Endometrium (tissue), 2 donors: ENCODE results near the gene CHAC2.
A peak's percentile ranks its signal among the peaks of the same experiment; 100 is the strongest.
"Not testable (repeated sequence)": the region's sequence is repeated elsewhere in the genome, so short reads cannot be mapped to it uniquely, and the experiment has no call there.

Experiments used
- FAIRE-seq: peaks from 2 replicates; lab custom pipeline; 2012; peaks lifted over from hg19 to GRCh38; lab: Jason Lieb, UNC
- donor health status: control.
- donor health status: control.

CHAC2 gene

DNA sequence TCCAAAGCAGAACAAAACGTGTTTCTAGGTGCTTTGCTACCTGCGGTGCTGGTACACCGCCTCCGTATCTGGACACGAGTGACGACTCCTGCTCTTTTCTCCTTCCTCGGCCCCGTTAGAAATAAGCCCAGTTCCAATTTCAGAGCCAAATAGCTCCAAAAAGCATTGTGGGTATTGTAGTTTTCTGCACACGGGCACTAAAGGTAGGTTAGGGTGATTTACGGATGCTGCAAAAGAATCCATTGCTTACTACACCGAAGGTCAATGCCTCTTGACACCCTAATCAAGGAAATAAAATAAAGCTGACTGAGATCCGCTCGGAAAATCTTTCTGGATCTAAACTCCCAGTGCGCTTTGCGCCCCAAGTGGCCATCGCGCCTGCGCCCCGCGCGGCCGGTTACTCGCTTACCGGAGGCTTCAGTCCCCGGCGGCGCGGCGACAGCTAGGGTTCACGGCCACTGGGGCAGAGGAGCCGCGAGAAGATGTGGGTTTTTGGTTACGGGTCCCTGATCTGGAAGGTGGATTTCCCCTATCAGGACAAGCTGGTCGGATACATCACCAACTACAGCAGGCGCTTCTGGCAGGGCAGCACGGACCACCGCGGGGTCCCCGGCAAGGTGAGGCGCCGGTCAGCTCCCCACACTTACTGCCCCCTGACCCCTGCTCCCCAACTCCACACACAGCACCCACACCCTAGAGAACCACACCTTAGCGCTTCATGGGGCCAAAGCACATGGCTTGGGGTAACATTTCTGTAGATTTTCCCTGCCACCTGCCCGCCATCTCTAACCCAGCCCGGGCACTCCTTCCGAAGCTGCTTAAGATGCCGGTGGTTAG lies at the start of gene CHAC2:
TSS of gene CHAC2 (plus strand) at position 400 of the 837 bp plus-strand sequence. CDS start at position 483, 83 bp downstream.
- no peak for FAIRE-seq

DNA sequence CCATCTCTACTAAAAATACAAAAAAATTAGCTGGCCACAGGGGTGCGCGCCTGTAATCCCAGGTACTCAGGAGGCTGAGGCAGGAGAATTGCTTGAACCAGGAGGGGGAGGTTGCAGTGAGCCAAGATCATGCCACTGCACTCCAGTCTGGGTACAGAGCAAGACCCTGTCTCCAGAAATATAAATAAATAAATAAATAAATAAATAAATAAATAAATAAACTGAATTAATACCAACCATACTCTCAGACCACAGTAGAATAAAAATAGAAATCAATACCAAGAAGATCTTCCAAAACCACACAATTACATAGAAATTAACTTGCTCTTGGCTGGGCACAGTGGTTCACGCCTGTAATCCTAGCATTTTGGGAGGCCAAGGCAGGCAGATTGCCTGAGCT lies 46.7 kb upstream of the CHAC2 start:
- FAIRE-seq: not testable (repeated sequence)

DNA sequence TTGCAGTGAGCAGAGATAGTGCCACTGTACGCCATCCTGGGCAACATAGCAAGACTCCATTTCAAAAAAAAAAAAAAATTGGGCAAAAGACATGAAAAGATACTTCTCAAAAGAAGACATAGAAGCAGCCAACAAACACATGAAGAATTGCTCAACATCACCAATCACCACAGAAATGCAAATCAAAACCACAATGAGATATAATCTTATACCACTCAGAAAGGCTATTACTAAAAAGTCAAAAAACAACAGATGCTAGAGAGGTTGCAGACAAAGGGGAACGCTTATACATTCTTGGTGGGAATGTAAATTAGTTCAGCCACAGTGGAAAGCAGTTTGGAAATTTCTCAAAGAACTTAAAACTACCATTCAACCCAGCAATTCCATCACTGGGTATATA lies 43.1 kb upstream of the CHAC2 start:
- FAIRE-seq: no peak

DNA sequence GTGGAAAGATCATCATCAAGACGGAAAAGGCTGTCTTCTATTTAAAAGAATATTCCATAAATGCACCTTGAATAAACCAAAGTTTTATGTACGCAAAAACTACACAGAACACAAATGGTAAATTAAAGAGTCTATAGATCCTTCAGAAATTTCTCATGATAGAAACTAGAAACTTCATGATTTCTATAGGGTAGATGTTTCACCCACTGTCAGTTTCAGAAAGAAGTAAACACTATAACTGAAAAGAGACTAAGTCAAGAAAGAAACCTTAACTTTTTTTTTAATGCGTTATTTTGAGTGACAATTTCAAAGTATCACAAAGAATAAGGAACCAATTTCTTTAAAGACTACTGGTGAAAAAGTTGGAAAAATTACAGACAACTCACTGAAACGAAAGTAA lies 41.9 kb upstream of the CHAC2 start:
- FAIRE-seq: no peak

DNA sequence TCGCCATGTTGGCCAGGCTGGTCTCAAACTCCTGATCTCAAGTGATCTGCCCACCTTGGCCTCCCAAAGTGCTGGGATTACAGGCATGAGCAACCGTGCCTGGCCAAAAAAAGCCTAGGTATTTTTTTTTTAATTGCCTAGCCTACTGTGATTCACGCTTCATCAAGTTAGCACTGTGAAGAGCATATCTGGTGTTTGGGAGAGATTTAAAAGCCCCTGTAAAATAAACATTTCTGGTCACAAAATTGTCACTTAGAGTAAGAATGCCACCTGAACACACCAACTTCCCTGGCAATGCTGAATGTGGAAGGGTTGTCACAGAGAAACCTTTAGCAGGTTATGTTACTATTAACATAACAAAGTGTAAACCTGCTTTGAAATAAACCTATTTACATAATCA lies 39.7 kb upstream of the CHAC2 start:
- FAIRE-seq: no peak

DNA sequence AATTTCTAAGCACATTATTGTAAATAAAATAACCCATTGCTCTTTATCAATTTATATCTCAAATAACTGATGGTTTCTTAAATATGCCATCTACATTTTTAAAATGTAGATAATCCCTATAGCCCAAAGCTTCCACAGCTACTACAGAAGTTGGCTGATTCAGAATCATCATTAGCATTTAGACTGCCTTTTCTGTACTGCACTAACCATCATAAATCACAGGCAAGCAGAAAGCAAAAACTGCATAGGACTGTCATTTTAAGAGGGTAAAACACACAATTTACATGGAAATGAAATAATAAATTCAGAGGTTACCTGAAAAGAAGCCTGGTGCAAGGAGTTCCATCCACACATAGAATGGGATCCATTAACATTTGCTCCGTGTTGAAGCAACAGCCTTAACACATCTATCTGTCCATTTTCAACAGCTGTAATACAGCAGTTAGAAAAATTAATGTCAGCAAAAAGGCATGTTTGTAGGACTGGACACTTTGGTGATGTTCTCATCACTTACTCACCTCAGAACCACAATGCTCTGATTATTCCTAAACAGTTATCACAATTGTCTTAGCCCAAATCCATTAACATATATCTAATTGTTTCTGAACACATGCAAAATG lies 38.4 kb upstream of the CHAC2 start:
- no peak for FAIRE-seq

DNA sequence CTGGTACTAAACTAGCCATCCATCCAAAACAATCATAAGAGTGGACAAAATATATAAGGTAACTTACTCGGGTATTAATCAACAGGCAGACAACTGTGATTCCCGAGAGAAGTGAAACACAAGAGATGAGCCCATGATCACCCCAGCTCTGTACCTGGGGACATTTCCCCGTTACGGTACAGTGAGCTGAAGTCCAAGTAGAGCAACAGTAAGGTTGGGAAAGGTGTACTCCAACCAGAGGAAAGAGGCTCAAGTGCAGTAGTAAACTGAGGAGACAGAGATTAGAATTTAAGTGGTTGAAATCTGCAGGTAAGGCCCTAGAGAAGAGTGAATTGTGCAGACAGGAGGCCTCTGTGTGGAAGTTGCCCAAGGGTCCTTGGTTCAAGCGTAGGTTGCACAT lies 30.5 kb upstream of the CHAC2 start:
- FAIRE-seq: no peak

DNA sequence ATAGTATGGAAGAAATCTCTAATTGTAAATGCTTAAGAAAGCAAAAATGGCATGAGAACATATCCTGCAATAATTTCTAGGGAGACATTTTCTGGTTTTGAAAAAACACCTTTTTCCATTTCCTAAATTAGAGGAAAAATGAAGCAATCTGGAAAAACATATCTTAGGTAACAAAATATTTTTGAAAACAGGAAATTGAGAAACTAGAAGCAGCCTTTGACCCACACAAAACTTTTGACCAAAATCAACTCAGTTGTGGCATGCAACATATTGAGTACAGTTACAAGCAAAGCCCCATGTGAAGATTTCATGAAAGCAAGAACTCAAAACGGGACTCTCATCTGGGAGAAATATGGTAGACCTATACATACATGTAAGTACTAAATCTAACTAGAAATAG lies 28.6 kb upstream of the CHAC2 start:
- no peak for FAIRE-seq

DNA sequence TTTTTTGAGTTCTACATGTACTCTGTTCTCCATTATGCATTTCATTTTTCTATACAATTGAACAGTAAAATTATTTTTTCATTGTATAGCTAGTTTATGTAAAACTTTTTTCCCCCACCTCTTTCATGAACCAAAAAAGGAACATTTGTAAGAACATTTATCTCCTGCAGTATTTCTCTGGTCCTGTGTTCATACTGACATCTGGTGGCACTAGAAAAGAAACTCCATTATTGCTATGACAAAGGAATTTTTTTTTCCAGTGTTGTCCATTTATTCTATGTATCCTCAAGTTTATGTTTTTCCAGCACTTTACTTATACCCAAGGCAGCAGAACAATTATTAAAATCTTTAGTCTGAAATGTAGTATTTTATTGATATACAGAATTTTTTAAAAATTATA lies 27.4 kb upstream of the CHAC2 start:
- peak; percentile 55 for FAIRE-seq

DNA sequence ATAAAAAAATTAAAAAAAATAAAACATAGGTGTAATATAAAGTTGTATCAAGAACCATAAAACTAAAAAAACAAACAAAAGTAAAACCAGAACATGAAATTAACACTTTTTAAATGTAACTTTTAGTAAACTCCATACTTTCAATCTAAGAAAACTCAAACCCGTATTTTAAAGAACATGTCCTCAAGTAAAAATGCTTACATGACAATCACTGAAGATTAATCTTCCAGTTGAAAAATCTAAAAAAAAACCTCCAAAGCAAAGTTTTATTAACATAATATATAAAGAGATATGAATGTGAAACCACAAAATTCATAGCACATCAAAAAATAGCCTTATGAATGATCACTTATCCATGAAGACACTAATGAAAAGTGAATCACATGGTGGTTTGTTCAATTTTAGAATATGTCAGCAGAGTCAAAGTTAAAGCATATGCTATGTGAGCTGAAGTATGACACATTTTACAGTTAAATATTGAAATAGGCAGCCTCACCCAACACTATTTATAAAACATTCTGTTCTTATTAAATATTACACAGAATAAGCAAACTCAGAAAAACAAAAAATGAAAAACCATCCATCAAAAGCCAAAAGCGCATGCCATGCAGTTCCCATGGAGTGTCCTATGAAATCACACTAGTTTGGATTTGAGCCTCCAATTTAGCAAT lies 23.1 kb upstream of the CHAC2 start:
- peak; percentile 60 for FAIRE-seq

DNA sequence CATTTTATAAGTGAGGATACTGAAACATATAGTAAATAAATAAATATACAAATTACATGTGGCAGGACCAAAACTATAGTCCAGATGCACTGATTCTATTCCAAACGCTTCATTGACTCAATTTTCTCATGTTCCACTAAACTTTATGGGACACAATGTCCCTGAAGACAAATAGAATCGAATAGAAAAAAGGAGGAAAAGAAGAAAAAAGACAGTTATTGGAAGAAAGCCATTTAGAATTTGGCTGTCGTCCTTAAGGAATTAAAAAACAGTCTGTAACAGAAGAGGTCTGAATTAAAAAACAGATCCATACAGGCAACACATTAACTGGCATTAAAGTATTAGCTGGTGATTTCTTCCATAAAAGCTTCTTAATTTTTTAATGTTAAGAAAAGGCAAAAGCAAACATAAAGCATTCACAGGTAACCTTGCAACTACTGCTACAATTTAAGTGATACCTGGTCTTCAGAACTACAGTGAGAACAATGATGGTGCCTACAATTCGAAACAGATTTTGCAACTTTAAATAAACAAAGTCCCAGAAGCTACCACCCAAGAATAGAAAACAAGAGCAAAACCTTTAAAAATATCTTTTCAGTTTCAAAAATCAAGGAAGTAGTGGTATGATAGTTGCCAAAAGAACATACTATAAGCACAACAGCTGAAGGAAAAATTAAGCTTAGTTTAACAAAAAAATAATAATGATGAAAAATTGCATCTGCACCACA lies 17.4 kb upstream of the CHAC2 start:
- FAIRE-seq: no peak

DNA sequence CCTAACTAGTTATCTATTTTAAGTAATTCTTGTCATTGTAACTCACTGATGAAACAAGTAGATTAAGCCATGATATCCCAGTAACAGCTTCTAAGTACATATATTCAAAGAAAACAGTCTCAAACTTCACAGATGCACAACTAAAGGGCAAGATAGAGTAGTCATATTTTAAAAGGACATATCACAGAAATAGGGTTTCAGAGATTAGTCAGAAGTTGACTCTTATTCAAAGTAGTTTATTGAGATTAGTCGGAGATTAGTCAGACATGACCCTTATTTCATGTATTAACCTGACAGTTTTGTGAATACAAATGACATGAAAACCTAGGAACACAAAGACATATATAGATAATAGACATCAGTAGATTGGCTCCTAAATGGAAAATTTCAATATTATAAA lies 15.9 kb upstream of the CHAC2 start:
- FAIRE-seq: no peak

DNA sequence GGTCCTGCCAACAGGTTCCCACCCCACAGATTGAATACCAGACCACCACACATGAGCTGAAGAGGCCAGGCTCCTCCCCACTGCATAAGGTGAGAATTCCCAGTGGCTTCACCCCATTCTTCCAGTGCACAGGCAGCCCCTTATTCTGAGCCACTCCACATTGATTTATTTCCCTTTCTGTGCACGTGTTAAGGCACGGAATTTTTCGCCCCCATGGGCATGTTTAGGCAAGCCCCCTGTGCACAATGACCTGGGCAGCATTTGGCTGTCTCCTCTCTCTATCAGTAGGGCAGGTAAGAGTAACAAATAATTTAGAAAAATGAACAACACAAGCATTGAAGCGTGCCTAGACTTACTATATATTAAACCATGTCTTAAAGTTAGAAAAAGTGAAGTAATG lies 15.2 kb upstream of the CHAC2 start:
- no peak for FAIRE-seq

DNA sequence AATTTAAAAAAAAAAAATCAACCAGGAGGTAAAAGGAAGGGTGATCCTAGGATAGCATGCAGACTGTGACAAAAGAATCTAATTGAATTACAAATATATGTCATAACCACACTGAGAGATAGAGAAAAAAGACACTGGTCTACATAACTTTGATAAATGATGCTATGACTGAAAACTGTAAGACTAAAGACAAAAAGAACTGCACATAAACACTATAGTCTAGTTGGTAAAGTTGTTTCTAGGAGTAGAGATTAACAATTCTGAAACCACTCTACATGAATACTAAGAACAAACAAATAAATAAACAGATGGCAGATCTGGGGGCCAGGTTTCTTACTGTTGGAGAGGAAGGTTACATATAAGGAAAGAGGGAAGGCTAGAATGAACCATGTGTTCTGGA lies 14.6 kb upstream of the CHAC2 start:
- FAIRE-seq: no peak

DNA sequence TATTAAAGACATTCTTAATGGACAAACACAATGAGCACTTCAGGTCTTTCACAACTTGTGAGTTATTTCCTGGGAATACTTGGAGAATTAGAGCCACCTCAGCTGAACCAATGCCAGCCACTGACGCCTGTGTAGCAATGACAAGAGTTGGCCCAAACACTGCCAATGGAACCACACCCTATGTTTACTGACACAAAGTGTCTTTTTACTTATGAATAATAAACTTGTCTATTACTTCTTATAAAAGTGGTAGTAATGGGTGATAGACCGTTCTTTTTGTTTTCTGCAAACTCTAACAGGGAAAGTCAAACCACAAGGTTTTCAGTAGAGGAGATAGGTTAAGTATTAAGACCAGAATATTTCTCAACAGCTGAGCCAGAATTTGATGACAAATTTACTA lies 12.5 kb upstream of the CHAC2 start:
- no peak for FAIRE-seq

DNA sequence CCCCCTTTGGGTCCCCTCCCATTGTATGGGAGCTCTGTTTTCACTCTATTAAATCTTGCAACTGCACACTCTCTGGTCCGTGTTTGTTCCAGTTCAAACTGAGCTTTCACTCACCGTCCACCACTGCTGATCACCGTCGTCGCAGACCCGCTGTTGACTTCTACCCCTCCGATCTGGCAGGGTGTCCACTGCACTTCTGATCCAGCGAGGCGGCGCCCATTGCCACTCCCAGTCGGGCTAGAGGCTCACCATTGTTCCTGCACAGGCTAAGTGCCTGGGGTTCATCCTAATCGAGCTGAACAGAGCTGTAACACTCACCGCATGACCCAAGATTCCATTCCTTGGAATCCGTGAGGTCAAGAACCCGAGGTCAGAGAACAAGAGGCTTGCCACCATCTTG lies 11.0 kb upstream of the CHAC2 start:
- FAIRE-seq: no peak

DNA sequence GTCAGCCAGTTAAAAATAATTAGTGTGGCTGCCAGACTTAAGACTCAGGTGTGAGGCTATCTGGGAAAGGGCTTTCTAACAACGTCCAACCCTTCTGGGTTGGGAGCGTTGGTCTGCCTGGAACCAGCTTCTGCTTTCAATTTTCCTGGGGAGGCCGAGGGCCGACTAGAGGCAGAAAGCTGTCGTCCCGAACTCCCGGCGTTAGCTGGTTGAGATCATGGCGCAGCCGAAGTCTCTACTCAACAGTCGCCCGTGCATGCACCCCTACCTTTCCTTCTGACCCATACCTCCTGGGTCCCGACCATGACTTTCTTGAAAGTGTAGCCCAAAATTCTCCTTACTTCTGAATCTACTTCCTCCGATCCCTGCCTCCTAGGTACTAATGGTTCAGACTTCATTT lies 10.4 kb upstream of the CHAC2 start:
- not testable (repeated sequence) for FAIRE-seq

DNA sequence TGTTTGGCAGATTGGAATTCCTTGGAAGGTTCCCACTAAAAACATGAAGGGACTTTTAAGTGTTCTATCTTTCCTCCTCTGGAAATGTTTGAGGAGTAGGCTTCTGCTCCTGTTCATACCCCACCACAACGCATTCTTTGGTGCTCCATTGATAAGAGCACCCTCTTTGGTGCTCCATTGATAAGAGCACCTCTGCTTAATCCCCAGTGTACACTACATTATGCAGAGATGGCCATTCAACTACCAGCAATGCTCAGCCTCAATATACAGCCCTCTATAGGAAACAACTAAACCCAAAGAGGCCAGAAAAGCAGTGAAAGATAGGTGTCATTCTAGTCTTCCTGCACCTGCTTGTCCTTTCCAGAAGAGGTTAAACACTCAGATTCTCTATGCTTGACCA lies 1.8 kb upstream of the CHAC2 start:
- no peak for FAIRE-seq

DNA sequence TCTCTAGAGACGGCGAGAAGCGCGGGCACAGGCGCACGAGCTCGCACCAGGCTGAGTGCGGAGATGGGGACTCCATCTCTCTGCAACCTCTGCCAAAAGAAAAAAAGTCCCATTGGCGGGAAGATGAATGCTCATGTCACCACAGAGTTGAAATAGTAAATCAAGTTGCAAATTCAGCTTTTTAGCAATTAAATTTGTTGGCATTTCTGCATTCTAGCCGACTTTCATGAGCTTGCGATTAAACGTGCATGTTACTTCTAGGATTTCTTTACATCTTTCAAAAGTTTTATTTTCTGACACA lies 588 bp downstream of the CHAC2 start:
- FAIRE-seq: no peak

DNA sequence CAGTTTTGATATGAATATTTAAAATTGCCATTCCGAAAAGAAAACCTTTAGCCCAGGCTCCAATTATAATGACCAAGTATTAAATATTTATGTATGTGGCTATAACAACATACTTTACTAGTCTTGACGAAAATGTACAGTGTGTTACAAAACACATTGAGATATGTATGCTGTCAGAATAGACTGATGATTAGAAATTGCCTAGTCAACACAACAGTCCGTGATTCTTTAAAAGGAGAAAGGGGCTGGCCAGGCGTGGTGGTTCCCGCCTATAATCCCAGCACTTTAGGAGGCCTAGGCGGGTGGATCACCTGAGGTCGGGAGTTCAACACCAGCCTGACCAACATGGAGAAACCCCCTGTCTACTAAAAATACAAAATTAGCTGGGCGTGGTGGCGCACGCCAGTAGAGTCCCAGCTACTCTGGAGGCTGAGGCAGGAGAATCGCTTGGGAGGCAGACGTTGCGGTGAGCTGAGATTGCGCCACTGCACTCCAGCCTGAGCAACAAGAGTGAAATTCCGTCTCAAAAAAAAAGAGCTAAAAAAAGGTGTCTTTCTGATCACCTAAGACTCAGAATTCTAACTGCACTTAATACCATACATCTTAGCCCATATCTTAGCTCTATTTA lies 1.8 kb downstream of the CHAC2 start:
- FAIRE-seq: no peak

DNA sequence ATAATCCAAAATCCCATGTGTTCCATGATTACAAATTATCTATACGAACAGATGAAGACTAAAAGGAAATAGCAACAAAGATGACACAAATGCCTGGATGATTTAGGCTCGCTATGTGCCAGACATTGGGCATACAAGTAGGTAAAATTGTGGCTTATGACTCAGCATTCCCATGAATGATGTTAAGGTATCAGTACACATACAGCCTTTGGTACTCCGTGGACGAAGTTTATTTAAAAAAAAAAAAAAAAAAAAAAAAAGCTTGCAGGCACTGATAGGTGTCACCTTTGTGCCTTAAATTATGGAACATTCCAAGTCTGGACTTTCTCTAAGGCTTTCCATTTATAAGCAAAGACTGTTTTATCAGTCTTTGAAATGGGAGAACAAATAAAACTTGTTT lies 2.7 kb downstream of the CHAC2 start:
- no peak for FAIRE-seq

DNA sequence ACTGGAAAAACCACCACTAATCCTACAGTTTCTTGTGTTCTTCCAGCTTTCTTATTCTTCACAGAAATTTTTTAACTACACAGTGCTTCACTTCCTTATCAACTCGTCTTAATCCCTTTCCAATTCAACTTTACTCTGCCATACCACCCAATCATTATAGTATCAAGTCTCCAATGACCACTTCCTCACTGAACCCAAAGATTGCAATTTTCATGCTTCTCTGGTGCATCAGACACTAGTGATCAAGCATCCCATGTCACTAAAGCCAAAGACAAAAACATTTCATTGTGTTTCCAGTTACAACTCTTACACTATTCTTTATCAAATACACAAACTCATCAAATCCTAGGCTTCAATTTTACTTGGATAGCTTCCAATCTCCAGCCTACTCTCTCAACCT lies 9.5 kb downstream of the CHAC2 start:
- no peak for FAIRE-seq
